Renal cortical epithelial cell (primary cell): ENCODE results near the gene CACNB2. TPM values are rescaled to one million over a fixed set of nuclear protein-coding genes. Genes with fewer than 3 reads are reported as not detected.
"Not testable (repeated sequence)": the region's sequence is repeated elsewhere in the genome, so short reads cannot be mapped to it uniquely, and the experiment has no call there.

Experiments
- DNase-seq: peaks from one replicate; pipeline ENCODE4 v3.0.0-alpha.2; 2011; ENCODE audit warnings: low read depth
- total RNA-seq: library from RNA; depleted of rRNA; stranded (reverse); fragments of >200 nt; gene quantifications from 2 replicates; pipeline ENCODE4 v1.2.3, GENCODE V29; 2014

The CACNB2 gene
- total RNA-seq, 1 donor from 2014 or later, result not detected

DNA sequence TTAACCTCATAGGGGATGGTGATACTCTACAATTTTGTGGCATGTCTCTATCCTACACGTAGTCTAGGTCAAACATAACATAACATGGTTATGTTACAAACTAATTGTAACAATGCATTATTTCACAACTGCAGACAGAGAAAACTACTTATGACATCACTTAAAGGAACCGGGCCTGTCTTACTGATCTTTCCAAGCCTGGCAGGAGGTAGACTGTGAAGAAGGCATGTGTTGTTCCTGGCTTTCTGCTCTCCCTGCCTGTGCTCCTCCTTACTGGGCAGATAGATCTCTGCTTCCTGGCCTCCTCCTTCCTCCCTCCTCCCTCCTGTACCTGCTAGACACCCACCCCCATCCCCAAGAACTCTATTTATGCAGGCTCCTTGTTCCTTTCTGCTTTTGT lies 5.4 kb downstream of the CACNB2 start:
- DNase-seq, result no peak

DNA sequence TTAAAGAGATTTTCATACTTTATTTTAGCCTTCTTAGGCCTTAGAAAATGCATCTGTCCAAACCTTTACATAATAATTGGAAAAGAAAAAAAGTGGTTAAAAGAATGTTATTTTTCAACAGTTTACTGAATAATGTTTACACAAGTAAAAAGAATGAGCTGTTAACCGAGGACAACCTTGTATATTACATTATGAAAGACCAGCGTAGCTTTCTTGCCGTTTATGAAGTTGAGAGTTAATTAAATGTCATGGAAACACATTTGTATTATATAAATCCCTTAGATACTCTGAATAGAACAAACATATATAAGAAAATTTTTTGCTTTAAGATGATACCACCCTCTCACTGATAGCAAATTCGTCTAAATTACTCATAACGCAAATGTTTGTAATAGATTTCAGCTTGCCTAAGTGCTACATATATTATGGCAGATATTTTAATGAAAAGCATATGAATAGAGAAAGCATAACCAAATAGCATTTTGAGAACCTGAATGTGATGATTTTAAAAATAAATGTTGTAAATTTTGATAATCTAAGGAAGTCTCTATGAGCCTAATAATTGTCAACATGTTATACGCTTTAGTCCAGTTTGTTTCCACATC lies 9.1 kb downstream of the CACNB2 start:
- no peak for DNase-seq

DNA sequence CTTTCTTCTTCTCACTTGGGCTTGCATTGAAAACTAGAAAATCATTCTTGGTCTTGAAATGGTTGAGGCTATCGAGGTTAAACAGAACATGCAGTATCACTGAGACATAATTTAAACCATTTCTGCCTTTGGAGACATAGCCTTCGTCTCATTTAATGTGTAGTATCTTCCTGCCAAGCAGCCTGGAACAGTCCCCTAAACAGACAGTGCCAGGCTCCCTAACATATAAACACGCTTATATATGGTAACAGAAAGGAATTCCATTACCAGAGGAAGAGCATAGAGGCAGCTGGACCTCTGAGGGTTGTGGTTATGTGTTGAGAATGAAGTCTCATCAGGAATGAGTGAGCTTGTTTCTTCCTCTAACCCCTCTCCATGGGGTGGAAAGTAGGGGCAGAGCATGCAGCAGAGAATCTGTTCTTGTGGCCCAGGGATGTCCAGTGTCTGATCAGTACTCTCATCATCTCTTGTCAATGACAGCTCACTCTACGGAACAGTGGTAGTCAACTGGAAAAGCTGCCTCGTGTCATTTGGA lies 11.2 kb downstream of the CACNB2 start:
- DNase-seq, result no peak

DNA sequence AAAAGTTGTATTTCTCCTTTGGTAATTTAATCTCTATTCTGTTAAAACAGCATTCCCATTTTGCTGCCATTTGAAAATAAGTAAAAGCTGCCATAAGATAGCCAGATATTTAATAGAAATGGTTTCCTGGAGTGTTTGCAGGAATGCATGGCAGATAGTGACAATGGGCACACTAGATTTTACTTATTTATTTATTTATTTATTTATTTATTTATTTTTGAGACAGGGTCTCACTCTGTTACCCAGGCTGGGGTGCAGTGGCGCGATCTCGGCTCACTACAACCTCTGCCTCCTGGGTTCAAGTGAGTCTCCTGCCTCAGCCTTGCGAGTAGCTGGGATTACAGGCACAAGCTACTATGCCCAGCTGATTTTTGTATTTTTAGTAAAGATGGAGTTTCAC lies 13.2 kb downstream of the CACNB2 start:
- DNase-seq, result not testable (repeated sequence)

DNA sequence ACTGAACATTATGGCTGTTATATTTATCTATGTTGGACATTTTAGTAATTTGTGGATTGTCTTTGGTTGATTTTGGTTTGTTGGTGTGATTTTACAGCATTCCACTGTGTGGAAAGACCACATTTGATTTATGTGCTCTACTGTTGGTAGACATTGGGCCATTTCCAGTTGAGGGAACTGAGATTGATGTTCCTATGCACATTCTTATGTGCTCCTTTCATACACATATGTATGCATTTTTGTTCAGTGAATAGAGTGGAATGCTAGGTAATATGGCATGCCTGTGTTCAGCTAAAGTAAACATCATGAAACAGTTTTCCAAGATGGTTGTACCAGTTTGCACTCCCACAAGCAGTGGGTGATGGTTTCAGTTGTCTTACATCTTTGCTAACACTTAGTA lies 15.1 kb downstream of the CACNB2 start:
- no peak for DNase-seq

DNA sequence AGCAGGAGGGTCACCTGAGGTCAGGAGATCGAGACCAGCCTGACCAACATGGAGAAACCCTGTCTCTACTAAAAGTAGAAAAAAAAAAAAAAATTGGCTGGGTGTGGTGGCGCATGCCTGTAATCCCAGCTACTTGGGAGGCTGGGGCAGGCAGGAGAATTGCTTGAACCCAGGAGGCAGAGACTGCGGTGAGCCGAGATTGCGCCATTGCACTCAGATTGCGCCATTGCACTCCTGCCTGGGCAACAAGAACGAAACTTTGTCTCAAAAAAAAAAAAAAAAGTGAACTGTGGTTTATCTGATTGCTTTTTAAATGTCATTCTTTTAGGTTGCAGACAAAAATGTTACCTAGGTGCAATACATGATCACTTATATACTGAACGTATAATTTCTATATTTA lies 16.6 kb downstream of the CACNB2 start:
- DNase-seq, result not testable (repeated sequence)

DNA sequence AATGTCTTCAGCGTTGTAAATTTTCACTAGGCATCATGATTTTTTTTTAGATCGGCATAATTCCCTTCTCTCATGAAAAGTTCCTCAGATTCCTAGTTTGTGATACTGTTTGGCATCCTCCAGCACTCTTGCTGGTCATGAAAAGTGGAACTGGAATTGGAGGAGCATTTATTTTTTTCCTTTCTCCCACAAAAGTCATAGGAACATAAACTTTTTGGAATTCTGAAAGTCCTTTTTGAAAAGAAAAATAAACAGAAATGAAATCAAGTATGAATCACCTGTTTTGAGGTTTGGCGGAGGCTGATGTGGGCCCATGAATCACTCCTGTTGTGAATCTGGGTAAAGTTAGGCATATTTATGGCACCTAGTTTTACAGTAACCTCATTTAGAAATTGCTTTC lies 17.7 kb downstream of the CACNB2 start:
- peak; percentile 28 for DNase-seq

DNA sequence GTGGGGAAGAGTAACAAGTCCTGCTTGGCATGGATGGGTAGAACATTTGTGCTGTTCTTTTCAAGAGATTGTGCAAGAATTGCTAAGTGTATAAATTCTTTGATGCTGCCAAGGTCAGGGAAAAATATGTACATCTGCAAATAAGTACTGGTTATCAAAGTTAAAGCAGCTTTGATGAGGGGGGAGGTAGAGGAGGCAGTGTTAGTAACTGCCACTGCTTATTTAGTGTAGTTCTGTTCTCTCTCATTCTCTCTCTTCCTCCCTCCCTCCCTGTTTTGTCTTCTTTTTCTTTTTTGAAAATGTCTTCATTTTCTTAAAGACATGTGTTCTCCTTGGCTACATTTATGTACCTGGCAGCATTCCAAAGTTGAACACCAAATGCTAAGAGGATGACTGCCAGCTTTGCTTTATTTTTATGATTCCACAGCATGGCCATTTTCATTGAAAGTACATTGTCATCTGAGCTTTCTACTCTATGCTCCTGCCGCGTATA lies 18.6 kb downstream of the CACNB2 start:
- peak; percentile 15 for DNase-seq

DNA sequence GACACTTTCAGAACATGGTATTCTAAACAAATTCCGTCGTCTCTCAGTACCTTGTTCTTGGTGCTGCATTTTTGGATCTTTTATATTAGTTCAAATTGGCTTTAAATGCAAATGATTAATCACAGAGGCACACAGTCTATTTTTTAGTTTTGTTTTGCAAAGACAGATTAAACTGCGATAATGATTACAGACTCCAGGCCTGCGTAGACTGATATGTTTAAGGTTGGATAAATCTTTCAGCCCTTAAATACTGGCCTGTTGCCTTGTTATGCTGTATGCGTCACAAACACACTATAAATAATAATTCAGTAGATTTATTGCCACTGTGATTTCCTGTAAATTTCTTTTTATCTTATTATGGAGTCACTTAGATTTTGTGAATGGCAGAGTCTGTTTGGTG lies 19.3 kb downstream of the CACNB2 start:
- DNase-seq, result no peak

DNA sequence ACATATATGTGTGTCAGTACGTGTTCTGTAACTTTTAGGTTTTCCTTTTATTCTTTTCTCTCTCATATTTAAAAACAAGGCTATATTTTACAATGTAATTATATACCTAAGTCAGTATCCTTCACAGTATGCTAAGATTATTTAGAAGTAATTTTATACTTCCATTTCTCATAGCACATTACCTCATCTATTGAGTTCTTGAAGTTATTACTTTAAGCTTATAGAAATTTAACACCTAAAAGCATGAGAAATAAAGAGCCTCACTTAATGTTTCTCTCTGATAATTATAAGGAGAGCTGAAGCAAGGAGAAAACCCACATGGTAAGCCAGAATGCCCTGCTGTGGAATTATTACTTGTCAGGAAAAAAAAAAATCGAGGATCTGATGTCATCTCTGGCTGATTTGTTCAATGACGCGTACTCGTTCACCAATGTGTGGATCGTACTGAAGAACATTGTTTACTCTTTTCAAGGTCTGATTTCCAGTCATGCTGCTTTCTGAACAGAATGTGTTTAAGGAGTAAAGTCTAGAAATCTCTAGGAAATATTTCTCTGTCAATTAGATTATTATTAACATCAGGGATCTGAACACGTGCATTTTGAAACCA lies 21.9 kb downstream of the CACNB2 start:
- no peak for DNase-seq

DNA sequence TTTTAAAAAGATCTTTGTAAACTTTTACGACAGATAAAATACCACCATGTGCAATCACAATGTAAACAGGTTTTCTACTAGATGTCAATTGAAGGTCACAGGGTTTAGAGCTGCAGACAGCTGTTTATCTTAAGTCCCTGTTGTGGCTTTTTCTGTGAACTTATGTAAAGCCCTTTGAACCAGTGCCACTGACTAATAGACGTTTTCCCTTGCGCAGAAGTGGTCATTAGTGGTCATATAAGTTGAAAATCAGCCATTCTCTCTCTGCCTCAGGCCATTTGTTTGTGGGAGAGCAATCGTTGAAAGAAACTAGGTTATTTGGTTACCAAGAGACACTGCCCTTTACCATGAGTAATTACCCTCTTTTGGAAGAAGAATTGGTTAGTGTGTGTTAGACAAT lies 23.9 kb downstream of the CACNB2 start:
- peak; percentile 4 for DNase-seq

DNA sequence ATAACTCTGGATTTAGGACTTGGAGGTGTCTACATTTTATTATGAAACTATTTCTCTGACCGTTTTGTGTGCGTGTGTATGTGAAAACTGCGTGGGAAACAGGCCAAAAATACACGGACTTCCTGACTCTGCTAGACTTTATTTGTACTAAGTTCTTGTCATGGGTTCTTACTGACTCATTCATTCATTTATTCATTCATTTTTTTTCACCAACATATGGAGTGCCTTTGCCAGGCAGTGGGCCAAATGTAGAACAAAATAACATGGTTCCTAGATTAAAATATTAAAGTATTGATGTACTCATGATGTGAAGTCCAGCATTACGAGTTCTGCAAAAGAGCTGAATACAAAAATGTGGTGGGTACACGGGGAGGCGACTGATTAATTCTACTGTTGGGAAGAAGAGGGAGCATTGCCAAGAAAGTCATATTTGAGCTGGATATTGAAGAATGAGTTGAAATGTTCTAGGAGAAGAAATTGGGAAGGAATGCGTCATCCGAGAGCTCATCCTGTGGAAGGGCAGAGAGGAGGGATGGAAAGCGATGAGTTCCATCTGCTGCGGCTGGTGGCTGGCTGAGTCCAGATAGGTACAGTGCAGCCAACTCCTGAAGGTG lies 24.6 kb downstream of the CACNB2 start:
- no peak for DNase-seq

DNA sequence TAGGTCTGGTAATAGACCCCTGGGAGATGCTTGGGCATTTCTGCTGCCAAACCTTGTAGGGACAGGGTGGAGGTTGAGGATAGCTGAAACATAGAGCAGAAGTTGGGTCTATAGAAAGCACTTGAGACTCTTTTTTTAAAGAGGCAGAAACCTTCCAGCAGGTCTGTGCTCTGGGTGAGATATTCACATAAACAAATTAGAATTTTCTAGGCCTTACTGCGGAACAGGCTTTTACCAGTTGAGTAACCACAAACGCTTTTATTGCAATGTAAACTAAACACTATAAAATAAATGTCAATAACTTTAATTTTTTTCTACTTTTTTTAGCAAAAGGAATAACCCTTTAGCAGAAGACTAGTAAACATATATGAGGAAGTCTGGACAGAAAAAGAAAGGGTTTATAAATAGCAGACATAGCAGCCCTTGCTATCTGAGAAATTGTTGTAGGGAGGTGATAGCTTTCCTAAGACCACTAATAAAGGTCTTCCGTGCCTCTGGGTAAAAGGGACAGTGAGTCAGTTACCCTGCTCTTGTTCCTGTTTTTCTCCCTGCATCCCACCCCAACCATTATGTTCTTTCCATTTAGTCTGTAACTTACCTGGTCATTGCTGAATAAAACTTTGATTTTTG lies 38.7 kb downstream of the CACNB2 start:
- DNase-seq, result no peak

DNA sequence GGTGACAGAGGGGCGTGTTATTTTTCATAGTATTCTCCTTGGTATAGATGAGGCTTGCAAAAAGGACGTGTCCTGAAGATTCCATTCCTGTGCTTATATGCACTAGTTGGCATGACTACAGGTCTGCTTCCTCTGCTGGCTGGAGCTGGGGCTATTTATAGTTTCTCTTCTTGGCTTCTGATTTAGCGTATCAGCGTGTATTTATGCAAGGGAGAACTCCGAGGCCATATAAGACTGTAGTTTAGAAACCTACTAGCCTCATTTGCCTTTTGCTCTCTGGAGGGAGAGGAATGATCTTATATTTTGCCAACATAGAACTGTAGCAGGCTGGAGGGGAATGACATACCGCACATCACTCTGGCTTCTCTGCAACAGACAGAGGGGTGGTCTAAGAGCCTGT lies 39.7 kb downstream of the CACNB2 start:
- no peak for DNase-seq

DNA sequence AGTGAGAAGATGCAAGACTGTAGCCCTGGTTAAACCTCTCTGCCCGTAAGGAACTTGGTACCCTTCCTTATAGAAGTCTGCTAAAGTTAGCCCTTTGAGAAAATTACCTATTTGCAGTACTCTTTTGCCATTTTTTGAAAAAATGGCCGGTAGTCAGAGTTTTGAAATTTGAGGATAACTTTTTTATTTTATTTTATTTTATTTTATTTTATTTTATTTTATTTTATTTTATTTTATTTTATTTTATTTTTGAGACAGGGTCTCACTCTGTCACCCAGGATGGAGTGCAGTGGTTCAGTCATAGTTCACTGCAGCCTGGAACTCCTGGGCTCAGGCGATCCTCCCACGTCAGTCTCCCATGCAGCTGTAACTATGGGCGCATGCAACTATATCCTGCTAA lies 41.2 kb downstream of the CACNB2 start:
- not testable (repeated sequence) for DNase-seq

DNA sequence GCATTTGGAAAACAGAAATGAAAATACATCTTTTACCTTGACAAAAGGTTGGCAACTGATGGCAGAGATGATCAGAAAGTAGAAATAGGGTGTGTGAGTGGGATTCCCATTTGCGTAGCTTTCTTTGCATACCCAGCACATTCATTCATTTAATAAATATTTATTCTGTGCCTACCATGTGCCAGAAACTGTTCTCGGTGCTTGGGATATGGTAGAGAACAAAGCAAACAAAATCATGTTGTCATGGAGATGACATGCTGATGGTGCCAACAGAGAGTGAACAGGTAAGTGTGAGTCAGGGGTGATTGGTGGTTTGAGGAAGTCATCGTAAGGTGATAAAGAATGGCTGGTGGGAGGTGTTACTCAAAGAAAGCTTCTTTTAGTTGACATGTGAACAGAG lies 45.4 kb downstream of the CACNB2 start:
- peak; percentile 9 for DNase-seq

DNA sequence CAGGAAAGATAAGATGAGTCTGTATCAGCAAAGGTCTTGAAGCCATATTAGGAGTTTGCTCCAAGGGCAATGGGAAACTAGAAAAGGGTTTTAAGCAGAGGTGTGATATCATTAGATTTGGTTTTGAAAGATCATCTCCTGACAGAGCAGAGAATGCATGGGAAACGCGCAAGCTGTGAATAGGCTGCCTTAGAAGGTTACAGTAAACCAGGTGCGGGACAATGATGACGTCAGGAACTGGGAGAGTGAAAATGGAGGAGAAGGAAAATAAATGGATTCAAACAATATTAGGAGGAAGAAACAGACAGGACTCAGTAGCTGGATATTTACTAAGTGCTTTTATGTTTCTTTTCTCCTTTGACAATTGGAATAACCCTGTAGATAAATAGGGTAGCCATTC lies 50.6 kb downstream of the CACNB2 start:
- DNase-seq, result no peak

DNA sequence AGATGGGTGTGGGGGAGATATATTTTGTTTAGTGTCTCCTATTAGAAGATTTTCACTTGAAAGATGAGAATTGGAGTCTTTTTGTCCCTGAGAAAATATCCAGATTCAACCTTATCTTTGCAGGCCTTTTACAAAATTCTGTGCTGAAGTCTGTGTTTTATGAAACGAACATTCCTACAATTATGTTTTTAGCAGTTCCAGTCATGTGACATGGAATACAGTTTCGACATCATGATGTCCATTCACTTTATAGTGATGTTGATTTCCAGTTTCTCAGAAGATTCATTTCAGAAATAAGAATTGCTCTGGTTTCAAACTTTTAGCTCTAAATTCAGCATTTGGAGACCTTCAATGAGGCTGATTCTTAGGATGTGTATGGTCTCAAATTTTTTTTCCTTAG lies 54.4 kb downstream of the CACNB2 start:
- DNase-seq, result no peak

DNA sequence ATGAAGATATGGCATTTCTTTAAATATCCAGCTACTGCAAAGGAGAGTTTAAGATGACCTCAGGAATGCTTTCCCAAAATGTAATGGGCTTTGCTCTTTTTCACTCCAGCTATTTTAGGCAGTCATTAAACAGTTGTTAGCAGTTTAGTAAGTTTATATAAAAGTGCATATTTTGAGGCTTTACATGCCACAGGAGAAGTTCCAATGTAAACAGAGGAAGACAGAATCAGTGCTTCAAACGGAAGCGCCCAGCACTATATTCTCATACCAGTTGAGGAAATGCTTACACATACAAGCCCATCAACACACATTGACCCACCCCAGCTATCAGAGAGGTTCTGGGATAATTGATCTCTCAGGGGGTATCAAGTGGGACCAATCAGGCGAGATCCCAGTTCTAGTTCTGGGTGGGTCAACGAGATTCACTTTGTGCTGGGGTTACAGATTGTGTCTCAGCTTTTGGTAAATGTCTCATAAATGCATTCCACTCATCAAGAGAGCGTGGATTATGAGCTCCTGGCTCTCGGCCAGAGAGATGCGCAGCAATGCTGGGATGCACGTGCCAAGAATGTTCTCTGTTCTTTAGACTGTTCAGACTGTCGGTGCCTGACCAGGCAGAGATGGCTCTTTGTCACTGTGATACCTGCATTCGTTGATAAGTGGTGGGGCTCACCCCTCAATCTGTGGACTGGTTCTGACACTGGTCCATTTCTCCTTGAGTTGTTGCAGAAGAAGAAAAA lies 55.0 kb downstream of the CACNB2 start:
- DNase-seq, result no peak

DNA sequence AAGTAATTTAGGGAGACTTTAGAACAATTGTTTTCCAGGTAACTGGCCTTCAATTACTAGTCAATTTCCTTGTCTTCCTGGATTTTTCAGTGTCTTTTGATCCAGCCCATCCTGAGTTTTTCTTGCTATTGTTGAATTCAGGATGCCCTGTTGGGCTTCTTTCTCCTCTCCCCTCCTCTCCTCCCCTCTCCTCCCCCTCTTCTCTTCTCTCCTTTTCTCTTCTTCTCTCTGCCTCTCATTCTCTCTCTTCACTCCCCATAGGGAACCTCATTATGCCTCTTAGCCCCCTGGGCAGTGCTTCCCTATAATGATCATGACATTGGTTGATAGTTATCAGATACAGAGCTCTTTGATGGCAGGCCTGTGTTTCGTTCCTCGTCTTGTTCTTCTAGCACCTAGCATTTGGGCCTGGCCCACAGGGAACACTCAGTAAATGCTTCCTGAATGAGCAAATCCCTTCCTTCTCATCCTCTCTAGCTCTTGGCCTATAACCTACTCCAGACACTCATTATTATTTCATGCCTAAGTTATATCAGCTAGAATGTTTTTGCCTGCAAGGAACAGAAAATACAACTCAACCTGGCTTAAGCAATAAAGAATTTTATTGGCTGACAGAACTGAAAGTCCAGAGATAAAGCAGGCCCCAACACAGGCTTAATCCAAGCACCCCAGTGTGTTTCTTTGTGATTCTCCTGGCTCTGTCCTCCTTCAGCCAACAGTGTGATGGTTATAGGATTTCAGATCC lies 56.8 kb downstream of the CACNB2 start:
- DNase-seq, result no peak

DNA sequence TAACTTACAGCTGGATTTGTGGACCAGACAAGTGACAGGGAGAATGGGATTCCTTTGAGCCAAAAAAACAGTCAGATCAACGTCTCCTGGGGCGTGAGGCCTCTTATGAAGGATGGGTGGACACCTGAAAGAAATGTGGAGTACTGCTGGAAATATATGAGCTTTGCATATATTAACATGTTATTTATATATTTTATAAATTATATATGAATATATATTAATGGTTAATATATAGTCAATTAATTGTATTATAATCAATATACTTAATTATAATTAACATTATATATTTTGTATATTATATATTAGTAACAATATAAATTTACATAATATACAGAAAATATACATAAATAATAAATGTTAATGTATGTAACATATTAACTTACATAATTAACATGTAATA lies 57.5 kb downstream of the CACNB2 start:
- DNase-seq, result no peak
